Muscle of leg (tissue), 16 donors: ENCODE measurements around the gene SH3BP1. TPM values are rescaled to one million over a fixed set of nuclear protein-coding genes. Genes with fewer than 3 reads are reported as not detected.
A peak's percentile ranks its signal among the peaks of the same experiment; 100 is the strongest.
"Not testable (repeated sequence)": the region's sequence is repeated elsewhere in the genome, so short reads cannot be mapped to it uniquely, and the experiment has no call there.

ENCODE experiments used
- DNase-seq: peaks from one replicate; pipeline ENCODE4 v3.0.0; 2013
- H3K27ac ChIP-seq: one replicate; pipeline ENCODE4 v1.5.1; 2013; ENCODE audit warnings: mild to moderate bottlenecking, low read length, control low read depth
- H3K27me3 ChIP-seq: one replicate; pipeline ENCODE4 v1.6.1; 2013; ENCODE audit warnings: low read length; ENCODE audit not compliant: control insufficient read depth, insufficient read depth
- H3K36me3 ChIP-seq: one replicate; pipeline ENCODE4 v1.6.1; 2013; ENCODE audit warnings: low read length; ENCODE audit not compliant: control insufficient read depth, insufficient read depth
- H3K4me1 ChIP-seq: one replicate; pipeline ENCODE4 v1.6.1; 2013; ENCODE audit warnings: low read length; ENCODE audit not compliant: control insufficient read depth, insufficient read depth
- H3K4me3 ChIP-seq: one replicate; pipeline ENCODE4 v1.5.1; 2013; ENCODE audit warnings: low read length, control low read depth
- H3K9me3 ChIP-seq: replicated peaks from 2 replicates; pipeline ENCODE4 v1.6.1; 2013; ENCODE audit warnings: low read depth, low read length; ENCODE audit not compliant: control insufficient read depth
- WGBS: methylation state at CpG from one replicate; pipeline ENCODE4 v1.1.5; 2013; ENCODE audit warnings: missing lambda C conversion rate; ENCODE audit not compliant: insufficient coverage; 5-methylcytosine and 5-hydroxymethylcytosine counted together
- long read RNA-seq, 11 donors: transcript quantifications; one replicate each; lab custom pipeline, GENCODE V29; 2026
- polyA plus RNA-seq, 8 donors: library from polyadenylated mRNA; unstranded; fragments of 120-200 nt; gene quantifications; one replicate each; pipeline versions ENCODE4 v1.2.1 to v1.2.3, GENCODE V29; 2013; ENCODE audit warnings: inconsistent platforms in 1 of 8, low replicate concordance in 1 of 8; ENCODE audit not compliant: insufficient read length in 8 of 8, insufficient read depth in 1 of 8
- total RNA-seq: library from RNA; stranded (reverse); fragments of 120-200 nt; gene quantifications from one replicate; pipeline ENCODE4 v1.2.4, GENCODE V29; 2013

SH3BP1 gene
- 5.2 TPM for total RNA-seq
- polyA plus RNA-seq, result 10 to 100 TPM in 4 of 8 donors, 1 to 10 TPM in 4; 6.7 to 13.7 (median 9.4) TPM
- long read RNA-seq, donor 1, result 0 reads
- long read RNA-seq, donor 2, result 0 reads
- long read RNA-seq, donor 3, transcript SH3BP1-201 (18 exons, 2,854 nt), result major isoform, 5 of 5 reads
- long read RNA-seq, donor 3, partial matches to known transcripts, result 0 of 5 reads
- long read RNA-seq, donor 3, other reads (novel, unspliced or antisense), result 0 of 5 reads
- long read RNA-seq, donor 4, partial matches to known transcripts, result 6 of 7 reads
- long read RNA-seq, donor 4, other reads (novel, unspliced or antisense), result 0 of 7 reads
- long read RNA-seq, donor 5, result 0 reads
- long read RNA-seq, donor 6, partial matches to known transcripts, result 0 of 1 reads
- long read RNA-seq, donor 6, other reads (novel, unspliced or antisense), result 0 of 1 reads
- long read RNA-seq, donor 7, partial matches to known transcripts, result 0 of 1 reads
- long read RNA-seq, donor 7, other reads (novel, unspliced or antisense), result 0 of 1 reads
- long read RNA-seq, donor 8, result 0 reads
- long read RNA-seq, donor 9, partial matches to known transcripts, result 0 of 1 reads
- long read RNA-seq, donor 9, other reads (novel, unspliced or antisense), result 0 of 1 reads
- long read RNA-seq, donor 10, result 0 reads
- long read RNA-seq, donor 11, result 0 reads

GRCh38 chr22:37639070-37639760 is at the start of gene SH3BP1:
Gene SH3BP1 (plus strand): TSS chr22:37639669. CDS start chr22:37639788, 119 bp downstream.
- H3K36me3 ChIP-seq, result peaks cover 19% of the 10 kb centered on the region
- WGBS, result 7% methylated on average over 52 of the region's 57 CpGs
- peak within 1 kb of the TSS; percentile 53 for H3K4me3 ChIP-seq
- peaks cover 71% of the 10 kb centered on the region for H3K4me1 ChIP-seq
- peak within 1 kb of the TSS; percentile 3 for H3K27ac ChIP-seq
- peak; percentile 75 for DNase-seq
- H3K9me3 ChIP-seq, result no peaks in the 10 kb centered on the region
- H3K27me3 ChIP-seq, result no peaks in the 10 kb centered on the region

- no CpG with 5 or more reads among the region's 6 CpGs for WGBS
- H3K27me3 ChIP-seq, H3K9me3 ChIP-seq, DNase-seq, H3K36me3 ChIP-seq, H3K27ac ChIP-seq, H3K4me3 ChIP-seq: not testable (repeated sequence)
- peaks cover 19% of the 10 kb centered on the region for H3K4me1 ChIP-seq
These were observed 48.4 kb upstream of the SH3BP1 start for GRCh38 chr22:37591081-37591480.

GRCh38 chr22:37591823-37592404 is 47.6 kb upstream of the SH3BP1 start:
- H3K27me3 ChIP-seq, result no peaks in the 10 kb centered on the region
- no peaks in the 10 kb centered on the region for H3K9me3 ChIP-seq
- DNase-seq, result no peak
- H3K4me3 ChIP-seq, result no peak overlapping the region
- no peaks in the 10 kb centered on the region for H3K36me3 ChIP-seq
- H3K4me1 ChIP-seq, result peaks cover 19% of the 10 kb centered on the region
- H3K27ac ChIP-seq, result no peak overlapping the region
- 84% methylated on average over 5 of the region's 12 CpGs for WGBS

- no peaks in the 10 kb centered on the region for H3K36me3 ChIP-seq
- H3K27me3 ChIP-seq, result no peaks in the 10 kb centered on the region
- DNase-seq, result no peak
- WGBS, result 96% methylated on average over 4 of the region's 5 CpGs
- no peak overlapping the region for H3K27ac ChIP-seq
- no peaks in the 10 kb centered on the region for H3K9me3 ChIP-seq
- peaks cover 14% of the 10 kb centered on the region for H3K4me1 ChIP-seq
- H3K4me3 ChIP-seq, result no peak overlapping the region
These were observed 45.2 kb upstream of the SH3BP1 start for GRCh38 chr22:37594237-37594636.

GRCh38 chr22:37599153-37599552 is 40.3 kb upstream of the SH3BP1 start:
- 55% methylated on average over 2 of the region's 4 CpGs for WGBS
- no peaks in the 10 kb centered on the region for H3K27me3 ChIP-seq
- DNase-seq, result peak; percentile 91
- H3K4me3 ChIP-seq, result no peak overlapping the region
- peaks cover 16% of the 10 kb centered on the region for H3K4me1 ChIP-seq
- H3K27ac ChIP-seq, result no peak overlapping the region
- H3K9me3 ChIP-seq, result no peaks in the 10 kb centered on the region
- H3K36me3 ChIP-seq, result no peaks in the 10 kb centered on the region

GRCh38 chr22:37601203-37601539 is 38.3 kb upstream of the SH3BP1 start:
- Histone ChIP-seq H3K27me3 (no peaks in the 10 kb centered on the region), H3K4me3 (no peak overlapping the region), H3K27ac (no peak overlapping the region), H3K36me3 (no peaks in the 10 kb centered on the region), H3K9me3 (no peaks in the 10 kb centered on the region), H3K4me1 (peaks cover 16% of the 10 kb centered on the region)
- 33% methylated on average over 1 of the region's 4 CpGs for whole genome bisulfite sequencing
- DNase-seq, result no peak

- 29% methylated on average over 8 of the region's 14 CpGs for WGBS
- Histone ChIP-seq H3K4me3 (no peak overlapping the region), H3K27ac (no peak overlapping the region), H3K27me3 (no peaks in the 10 kb centered on the region), H3K4me1 (peaks cover 16% of the 10 kb centered on the region), H3K36me3 (no peaks in the 10 kb centered on the region), H3K9me3 (no peaks in the 10 kb centered on the region)
- DNase-seq, result peak; percentile 58
These were observed 37.7 kb upstream of the SH3BP1 start for GRCh38 chr22:37601540-37602442.

GRCh38 chr22:37602546-37603277 is 36.8 kb upstream of the SH3BP1 start:
- 74% methylated on average over 5 of the region's 5 CpGs for WGBS
- not testable (repeated sequence) for H3K36me3 ChIP-seq, H3K4me3 ChIP-seq, H3K27ac ChIP-seq, H3K27me3 ChIP-seq, DNase-seq, H3K9me3 ChIP-seq
- peaks cover 25% of the 10 kb centered on the region for H3K4me1 ChIP-seq

GRCh38 chr22:37604074-37604473 is 35.4 kb upstream of the SH3BP1 start:
- 100% methylated on average over 3 of the region's 6 CpGs for WGBS

More at GRCh38 chr22:37604074-37604473, 35.4 kb upstream of the SH3BP1 start:
- Histone ChIP-seq H3K36me3 (no peaks in the 10 kb centered on the region), H3K4me1 (peaks cover 26% of the 10 kb centered on the region), H3K9me3 (no peaks in the 10 kb centered on the region), H3K4me3 (no peak overlapping the region), H3K27me3 (no peaks in the 10 kb centered on the region), H3K27ac (no peak overlapping the region)
- DNase-seq, result no peak
